ENCODE data around the gene ARHGEF39.

- no peak for TF ChIP-seq POLR2AphosphoS5 (IDR thresholded peaks at IDR 0.05; ENCODE audit: borderline replicate concordance, low read depth, low read length)
- no peak for TF ChIP-seq EZH2 (IDR thresholded peaks at IDR 0.05)
- TF ChIP-seq FOXP2 (optimal IDR thresholded peaks at IDR 0.05; ENCODE audit: control extremely low read depth, extremely low read length, insufficient read depth) = no peak
These were observed 28.7 kb downstream of the ARHGEF39 start for GRCh38 chr9:35636135-35636876.

All from SK-N-MC (cell line).